GM23248 (cell line): ENCODE results near the gene CPNE4.

Experiments used
- EZH2 ChIP-seq: fragments of 200-600 bp; sonication (generic); IDR thresholded peaks from 2 replicates; pipeline ENCODE4 v1.6.1; 2018; ENCODE audit warnings: antibody characterized with exemption, mild to moderate bottlenecking; ENCODE audit not compliant: insufficient read depth, poor library complexity, severe bottlenecking
- EZH2phosphoT487 ChIP-seq: fragments of 200-600 bp; sonication (generic); IDR thresholded peaks from 2 replicates; pipeline ENCODE4 v1.6.1; 2018; ENCODE audit warnings: antibody characterized with exemption, moderate library complexity, mild to moderate bottlenecking, low read depth; ENCODE audit not compliant: insufficient read depth

DNA sequence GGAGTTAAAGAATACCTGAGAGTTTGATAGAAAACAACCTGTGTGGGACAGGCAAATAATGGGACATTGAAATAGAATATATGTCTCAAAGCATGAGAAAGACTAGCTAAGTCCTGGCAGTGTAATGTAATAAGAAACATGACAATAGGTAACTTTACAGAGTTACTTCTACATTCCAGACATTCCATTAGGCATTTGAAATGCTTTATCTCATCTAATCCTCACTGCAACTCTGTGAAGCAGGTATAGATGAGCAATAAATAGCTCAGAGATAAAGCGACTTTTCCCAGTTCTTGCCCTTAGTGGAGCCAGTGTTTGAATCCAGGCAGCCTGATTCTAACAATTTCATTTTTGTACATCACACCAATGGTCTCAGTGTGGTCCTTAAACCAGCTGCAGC is 76.8 kb downstream of the CPNE4 start:
- TF ChIP-seq EZH2 (no peak), EZH2phosphoT487 (no peak)
